GM23248 (cell line): ENCODE measurements around the gene SLC4A5. TPM values are rescaled to one million over a fixed set of nuclear protein-coding genes. Genes with fewer than 3 reads are reported as not detected.
"Not testable (repeated sequence)": the region's sequence is repeated elsewhere in the genome, so short reads cannot be mapped to it uniquely, and the experiment has no call there.

ENCODE experiments used
- DNase-seq: peaks from one replicate; pipeline ENCODE4 v3.0.0-alpha.2; 2015
- H2AFZ ChIP-seq: fragments of 200-600 bp; sonication (generic); 2 replicates; pipeline ENCODE4 v1.6.1; 2016; ENCODE audit warnings: antibody characterized with exemption
- H3F3A ChIP-seq: fragments of 200-600 bp; sonication (generic); 2 replicates; pipeline ENCODE4 v1.6.1; 2016; ENCODE audit warnings: mild to moderate bottlenecking, antibody characterized with exemption, mixed run types; ENCODE audit not compliant: insufficient read depth
- H3K27ac ChIP-seq: fragments of 200-600 bp; sonication (generic); 2 replicates; pipeline ENCODE4 v1.5.1; 2016; ENCODE audit warnings: mild to moderate bottlenecking
- H3K27me3 ChIP-seq: fragments of 200-600 bp; sonication (generic); replicated peaks from 2 replicates; pipeline ENCODE4 v1.6.1; 2016; ENCODE audit warnings: mild to moderate bottlenecking; ENCODE audit not compliant: insufficient read depth
- H3K36me3 ChIP-seq: fragments of 200-600 bp; sonication (generic); 2 replicates; pipeline ENCODE4 v1.6.1; 2016; ENCODE audit warnings: low read depth, mild to moderate bottlenecking
- H3K4me1 ChIP-seq: fragments of 200-600 bp; sonication (generic); 2 replicates; pipeline ENCODE4 v1.6.1; 2016; ENCODE audit warnings: mild to moderate bottlenecking; ENCODE audit not compliant: insufficient read depth
- H3K4me2 ChIP-seq: fragments of 200-600 bp; sonication (generic); one replicate; pipeline ENCODE4 v1.6.1; 2016; ENCODE audit warnings: mild to moderate bottlenecking; ENCODE audit not compliant: unreplicated experiment
- H3K4me3 ChIP-seq: fragments of 200-600 bp; sonication (generic); 2 replicates; pipeline ENCODE4 v1.5.1; 2016; ENCODE audit warnings: mild to moderate bottlenecking
- H3K79me2 ChIP-seq: fragments of 200-600 bp; sonication (generic); 2 replicates; pipeline ENCODE4 v1.6.1; 2016; ENCODE audit warnings: mild to moderate bottlenecking; ENCODE audit not compliant: insufficient read depth
- H3K9ac ChIP-seq: fragments of 200-600 bp; sonication (generic); 2 replicates; pipeline ENCODE4 v1.6.1; 2016; ENCODE audit warnings: mild to moderate bottlenecking
- H3K9me2 ChIP-seq: fragments of 200-600 bp; sonication (generic); 2 replicates; pipeline ENCODE4 v1.6.1; 2016; ENCODE audit warnings: mixed run types, mild to moderate bottlenecking, moderate library complexity; ENCODE audit not compliant: insufficient read depth
- H3K9me3 ChIP-seq: fragments of 200-600 bp; sonication (generic); one replicate; pipeline ENCODE4 v1.6.1; 2017; ENCODE audit warnings: low read depth
- H4K20me1 ChIP-seq: fragments of 200-600 bp; sonication (generic); 2 replicates; pipeline ENCODE4 v1.6.0; 2016; ENCODE audit not compliant: insufficient read depth
- EZH2 ChIP-seq: fragments of 200-600 bp; sonication (generic); IDR thresholded peaks from 2 replicates; pipeline ENCODE4 v1.6.1; 2018; ENCODE audit warnings: antibody characterized with exemption, mild to moderate bottlenecking; ENCODE audit not compliant: insufficient read depth, poor library complexity, severe bottlenecking
- EZH2phosphoT487 ChIP-seq: fragments of 200-600 bp; sonication (generic); IDR thresholded peaks from 2 replicates; pipeline ENCODE4 v1.6.1; 2018; ENCODE audit warnings: antibody characterized with exemption, moderate library complexity, mild to moderate bottlenecking, low read depth; ENCODE audit not compliant: insufficient read depth
- WGBS, 2 experiments: methylation state at CpG; one replicate each; pipeline ENCODE4 v1.1.6; 2015 to 2017; ENCODE audit warnings: low lambda C conversion rate in 2 of 2, low coverage in 1 of 2; ENCODE audit errors: missing lambda C conversion rate in 2 of 2; 5-methylcytosine and 5-hydroxymethylcytosine counted together
- in situ Hi-C: fragments of 300-500 bp; cut with MboI; formaldehyde crosslinking; loops from 2 replicates; pipeline ENCODE4 v1.15.0; 2020
- polyA plus RNA-seq: library from polyadenylated mRNA; unstranded; fragments of >200 nt; fragmentation: Nextera tagmentation; extraction: Ambion mirVana; gene quantifications from 2 replicates; pipeline ENCODE4 v1.2.1, GENCODE V29; 2016
- total RNA-seq: library from RNA; depleted of rRNA; stranded (reverse); fragments of >200 nt; shearing (Covaris generic); gene quantifications from 2 replicates; pipeline ENCODE4 v1.2.3, GENCODE V29; 2014

SLC4A5 gene
- total and polyA plus RNA-seq, 2 experiments from 2014 or later: 0.32 to 0.35 TPM

- H3K9me3 ChIP-seq: no peaks in the 10 kb centered on the region
- no peaks in the 10 kb centered on the region for H4K20me1 ChIP-seq
- H3K36me3 ChIP-seq: no peaks in the 10 kb centered on the region
- no peak for DNase-seq
- in situ Hi-C loops: no loop called here
- H3K4me3 ChIP-seq: no peak overlapping the region
- 86% methylated on average over 4 of the region's 4 CpGs for WGBS, 2 experiments
- H3K4me2 ChIP-seq: no peak overlapping the region
- no peak overlapping the region for H3K9ac ChIP-seq
- H2AFZ ChIP-seq: no peak overlapping the region
- H3K9me2 ChIP-seq: no peaks in the 10 kb centered on the region
- H3K4me1 ChIP-seq: no peaks in the 10 kb centered on the region
- no peaks in the 10 kb centered on the region for H3K79me2 ChIP-seq
- no peaks in the 10 kb centered on the region for H3F3A ChIP-seq
- H3K27me3 ChIP-seq: no peaks in the 10 kb centered on the region
- H3K27ac ChIP-seq: no peak overlapping the region
- no peak for TF ChIP-seq EZH2phosphoT487
- no peak for TF ChIP-seq EZH2
Measured at GRCh38 chr2:74349889-74350288, 6.7 kb upstream of the SLC4A5 start.

GRCh38 chr2:74347742-74348141 lies 4.5 kb upstream of the SLC4A5 start:
- no peaks in the 10 kb centered on the region for H3K79me2 ChIP-seq
- H3K36me3 ChIP-seq: no peaks in the 10 kb centered on the region
- H3K9ac ChIP-seq: no peak overlapping the region

GRCh38 chr2:74347303-74347702 lies 4.1 kb upstream of the SLC4A5 start:
- Histone ChIP-seq H3K4me2 (no peak overlapping the region), H2AFZ (no peak overlapping the region), H3K36me3 (no peaks in the 10 kb centered on the region), H3K4me1 (no peaks in the 10 kb centered on the region), H3K27me3 (no peaks in the 10 kb centered on the region), H3K9me2 (no peaks in the 10 kb centered on the region), H4K20me1 (no peaks in the 10 kb centered on the region), H3K9ac (no peak overlapping the region), H3K79me2 (no peaks in the 10 kb centered on the region), H3K9me3 (no peaks in the 10 kb centered on the region), H3K27ac (no peak overlapping the region), H3K4me3 (no peak overlapping the region), H3F3A (no peaks in the 10 kb centered on the region)
- DNase-seq: no peak
- TF ChIP-seq EZH2 (no peak), EZH2phosphoT487 (no peak)
- in situ Hi-C loops: no loop called here
- WGBS, 2 experiments: 91 to 100% methylated on average over 1 of the region's 1 CpG

More at GRCh38 chr2:74347742-74348141, 4.5 kb upstream of the SLC4A5 start:
- H2AFZ ChIP-seq: no peak overlapping the region
- no peaks in the 10 kb centered on the region for H3F3A ChIP-seq
- no peak overlapping the region for H3K27ac ChIP-seq
- in situ Hi-C loops: no loop called here
- TF ChIP-seq EZH2: no peak
- no peaks in the 10 kb centered on the region for H3K9me3 ChIP-seq
- H3K4me2 ChIP-seq: no peak overlapping the region
- H3K4me1 ChIP-seq: no peaks in the 10 kb centered on the region
- no peak overlapping the region for H3K4me3 ChIP-seq
- 90 to 92% methylated on average over 3 of the region's 3 CpGs for WGBS, 2 experiments
- no peaks in the 10 kb centered on the region for H3K27me3 ChIP-seq
- no peaks in the 10 kb centered on the region for H3K9me2 ChIP-seq
- no peak for DNase-seq
- no peaks in the 10 kb centered on the region for H4K20me1 ChIP-seq

- H3K9me2 ChIP-seq: no peaks in the 10 kb centered on the region
- H3K27me3 ChIP-seq: no peaks in the 10 kb centered on the region
- H3K4me2 ChIP-seq: no peak overlapping the region
- H3K36me3 ChIP-seq: no peaks in the 10 kb centered on the region
- H2AFZ ChIP-seq: no peak overlapping the region
- H3K4me3 ChIP-seq: no peak overlapping the region
- no peaks in the 10 kb centered on the region for H3K79me2 ChIP-seq
- no peak overlapping the region for H3K9ac ChIP-seq
- H3K9me3 ChIP-seq: no peaks in the 10 kb centered on the region
- no peaks in the 10 kb centered on the region for H4K20me1 ChIP-seq
- DNase-seq: no peak
- H3F3A ChIP-seq: no peaks in the 10 kb centered on the region
- TF ChIP-seq EZH2 (no peak), EZH2phosphoT487 (no peak)
- in situ Hi-C loops: no loop called here
- H3K4me1 ChIP-seq: no peaks in the 10 kb centered on the region
- WGBS, 2 experiments: 69 to 72% methylated on average over 8 of the region's 8 CpGs
- no peak overlapping the region for H3K27ac ChIP-seq
Measured at GRCh38 chr2:74345272-74345943, 2.2 kb upstream of the SLC4A5 start.

DNA sequence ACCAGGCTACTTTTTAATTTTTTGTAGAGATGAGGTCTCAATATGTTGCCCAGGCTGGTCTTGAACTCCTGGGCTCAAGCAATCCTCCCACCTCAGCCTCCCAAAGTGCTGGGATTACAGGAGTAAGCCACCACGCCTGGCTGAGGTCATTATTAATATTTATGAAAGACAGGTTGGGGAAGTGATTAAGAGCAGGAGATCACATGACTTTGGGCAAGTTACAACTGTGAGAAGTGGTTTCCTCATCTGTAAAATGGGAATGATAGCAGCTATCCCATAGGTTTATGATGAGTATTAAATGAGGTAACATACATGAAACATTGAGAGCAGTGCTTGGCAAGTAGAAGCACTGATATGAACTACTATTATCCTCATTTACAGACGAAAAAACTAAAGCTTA lies 7.0 kb downstream of the SLC4A5 start:
- WGBS, 2 experiments: 55 to 63% methylated on average over 2 of the region's 2 CpGs

More for the DNA sequence above, 7.0 kb downstream of the SLC4A5 start:
- H3K4me2 ChIP-seq, H3K4me3 ChIP-seq, H3K36me3 ChIP-seq, DNase-seq, in situ Hi-C loops, H3K27me3 ChIP-seq, H3K9me2 ChIP-seq, H3K9ac ChIP-seq, H3K9me3 ChIP-seq, H3K79me2 ChIP-seq, H3K4me1 ChIP-seq, H2AFZ ChIP-seq, H3K27ac ChIP-seq, H4K20me1 ChIP-seq, H3F3A ChIP-seq: not testable (repeated sequence)
